ENCODE measurements around the gene ACADVL.
A peak's percentile ranks its signal among the peaks of the same experiment; 100 is the strongest.
"Not testable (repeated sequence)": the region's sequence is repeated elsewhere in the genome, so short reads cannot be mapped to it uniquely, and the experiment has no call there.

The ACADVL gene

GRCh38 chr17:7176841-7177190 is 42.9 kb upstream of the ACADVL start:
- TF ChIP-seq, protein P1, sequence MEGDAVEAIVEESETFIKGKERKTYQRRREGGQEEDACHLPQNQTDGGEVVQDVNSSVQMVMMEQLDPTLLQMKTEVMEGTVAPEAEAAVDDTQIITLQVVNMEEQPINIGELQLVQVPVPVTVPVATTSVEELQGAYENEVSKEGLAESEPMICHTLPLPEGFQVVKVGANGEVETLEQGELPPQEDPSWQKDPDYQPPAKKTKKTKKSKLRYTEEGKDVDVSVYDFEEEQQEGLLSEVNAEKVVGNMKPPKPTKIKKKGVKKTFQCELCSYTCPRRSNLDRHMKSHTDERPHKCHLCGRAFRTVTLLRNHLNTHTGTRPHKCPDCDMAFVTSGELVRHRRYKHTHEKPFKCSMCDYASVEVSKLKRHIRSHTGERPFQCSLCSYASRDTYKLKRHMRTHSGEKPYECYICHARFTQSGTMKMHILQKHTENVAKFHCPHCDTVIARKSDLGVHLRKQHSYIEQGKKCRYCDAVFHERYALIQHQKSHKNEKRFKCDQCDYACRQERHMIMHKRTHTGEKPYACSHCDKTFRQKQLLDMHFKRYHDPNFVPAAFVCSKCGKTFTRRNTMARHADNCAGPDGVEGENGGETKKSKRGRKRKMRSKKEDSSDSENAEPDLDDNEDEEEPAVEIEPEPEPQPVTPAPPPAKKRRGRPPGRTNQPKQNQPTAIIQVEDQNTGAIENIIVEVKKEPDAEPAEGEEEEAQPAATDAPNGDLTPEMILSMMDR (IDR thresholded peaks at IDR 0.05; ENCODE audit: borderline replicate concordance, insufficient read depth, low read depth, low read length) = no peak
- H3K4me3 ChIP-seq (ENCODE audit: low read depth, low read length) = no peak overlapping the region

- no peak overlapping the region for H3K4me3 ChIP-seq (ENCODE audit: low read depth, low read length)
- TF ChIP-seq, protein P1 (IDR thresholded peaks at IDR 0.05; ENCODE audit: borderline replicate concordance, insufficient read depth, low read depth, low read length) = peak; percentile 92
These were observed 42.4 kb upstream of the ACADVL start for GRCh38 chr17:7177191-7177953.

DNA sequence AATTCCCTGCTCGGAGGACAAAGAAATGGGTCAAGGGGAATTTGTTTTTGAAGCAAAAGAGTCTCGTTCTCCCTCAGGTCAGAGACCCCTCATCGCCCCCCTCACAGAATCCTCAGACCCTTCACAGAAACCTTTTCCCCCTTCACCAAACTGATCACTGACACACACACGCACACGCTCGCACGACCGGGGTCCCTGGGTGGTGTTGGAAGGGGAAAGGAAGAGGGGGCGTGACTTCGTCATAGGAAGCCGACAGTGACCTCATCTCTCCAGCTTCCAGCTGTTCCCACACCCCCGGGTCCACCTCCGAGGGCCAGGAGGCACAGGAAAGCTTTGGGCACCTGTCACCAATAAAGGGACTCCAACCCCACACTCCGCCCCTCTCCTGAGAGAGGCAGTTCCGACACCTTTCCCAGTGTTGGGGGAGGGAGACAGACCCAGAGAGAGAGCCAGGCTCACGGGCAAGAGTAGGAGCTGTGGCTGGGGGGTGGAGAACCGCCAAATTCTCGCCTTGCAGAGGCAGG is 41.7 kb upstream of the ACADVL start:
- H3K4me3 ChIP-seq (ENCODE audit: low read depth, low read length) = no peak overlapping the region
- TF ChIP-seq, protein P1 (IDR thresholded peaks at IDR 0.05; ENCODE audit: borderline replicate concordance, insufficient read depth, low read depth, low read length) = no peak

- H3K4me3 ChIP-seq (ENCODE audit: low read depth, low read length) = no peak overlapping the region
These were observed 40.8 kb upstream of the ACADVL start for GRCh38 chr17:7178973-7179316.

DNA sequence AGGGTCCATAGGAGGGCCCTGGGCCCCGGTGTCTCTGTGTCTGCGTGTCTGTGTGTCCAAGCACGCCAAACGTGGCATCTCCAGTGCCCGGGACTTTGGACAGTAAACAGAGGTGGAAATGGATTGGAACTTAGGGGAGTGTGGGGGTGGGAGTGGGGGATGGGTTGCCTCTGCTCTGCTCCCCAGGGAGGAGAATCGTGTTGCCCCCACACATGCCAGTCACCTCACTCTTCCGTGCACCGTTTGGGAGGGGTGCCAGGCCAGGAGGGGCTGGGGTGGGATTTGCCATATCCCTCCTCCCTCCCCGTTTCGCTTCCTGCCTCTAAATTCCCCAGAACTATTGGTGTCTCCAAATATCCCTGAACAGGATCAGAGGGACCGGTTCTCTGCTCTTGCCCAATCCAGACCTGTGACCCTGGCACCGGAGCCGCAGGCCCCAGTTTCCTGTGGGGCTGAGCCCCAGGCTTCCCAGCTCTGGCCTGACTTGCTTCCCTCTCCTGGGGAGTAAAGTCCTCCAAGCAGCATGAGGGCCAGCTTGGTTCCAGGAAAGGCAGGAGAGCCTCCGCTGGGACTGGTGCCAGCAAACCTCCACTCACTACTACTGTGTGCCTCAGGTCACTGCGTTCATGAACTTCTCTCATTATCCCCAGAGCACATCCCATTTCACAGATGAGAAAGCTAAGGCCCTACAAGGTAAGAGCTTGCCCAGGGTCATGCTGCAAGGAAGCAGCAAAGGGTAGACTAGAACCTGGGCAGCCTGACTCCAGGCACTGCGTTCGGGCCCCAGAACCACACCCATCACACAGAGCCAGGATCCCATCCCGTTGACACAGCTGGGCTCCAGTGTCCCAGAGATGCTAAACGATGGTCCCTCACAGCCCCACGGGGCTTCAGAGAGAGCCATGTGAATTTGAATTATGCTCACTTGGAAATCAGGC is 40.2 kb upstream of the ACADVL start, which contains the start of gene ASGR1:
Gene ASGR1, minus strand, starts transcription at position 54 of the 938 bp plus-strand sequence. CDS start 807 bp downstream, outside the sequence.
- H3K4me3 ChIP-seq (ENCODE audit: low read depth, low read length) = no peak within 1 kb of the TSS
- TF ChIP-seq, protein P1 (IDR thresholded peaks at IDR 0.05; ENCODE audit: borderline replicate concordance, insufficient read depth, low read depth, low read length) = no peak

More at GRCh38 chr17:7178973-7179316, 40.8 kb upstream of the ACADVL start:
- TF ChIP-seq, protein P1 (IDR thresholded peaks at IDR 0.05; ENCODE audit: borderline replicate concordance, insufficient read depth, low read depth, low read length) = no peak

DNA sequence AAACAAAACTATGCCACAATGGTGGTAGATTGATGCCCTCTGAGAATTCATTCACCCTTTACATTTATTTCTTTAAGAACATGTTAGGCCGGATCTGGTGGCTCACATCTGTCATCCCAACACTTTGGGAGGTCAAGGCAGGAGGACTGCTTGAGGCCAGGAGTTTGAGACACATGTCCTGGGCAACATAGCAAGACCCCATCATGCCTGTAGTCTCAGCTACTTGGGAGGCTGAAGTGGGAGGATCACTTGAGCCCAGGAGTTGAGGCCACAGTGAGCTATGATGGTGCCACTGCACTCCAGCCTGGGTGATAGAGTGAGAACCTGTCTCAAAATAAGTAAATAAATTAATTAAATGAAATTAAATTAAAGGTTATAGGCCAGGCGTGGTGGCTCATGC is 37.6 kb upstream of the ACADVL start:
- H3K4me3 ChIP-seq (ENCODE audit: low read depth, low read length) = not testable (repeated sequence)

- TF ChIP-seq, protein P1 (IDR thresholded peaks at IDR 0.05; ENCODE audit: borderline replicate concordance, insufficient read depth, low read depth, low read length) = no peak
- H3K4me3 ChIP-seq (ENCODE audit: low read depth, low read length) = no peak overlapping the region
These were observed 36.2 kb upstream of the ACADVL start for GRCh38 chr17:7183433-7184090.
